Bone marrow (tissue), 2 donors: ENCODE measurements around the gene ASIC5.

ENCODE experiments used
- DNase-seq, 2 donors: peaks; one replicate each; lab custom pipeline; 2025; lab: John Stamatoyannopoulos, UW

The ASIC5 gene

DNA sequence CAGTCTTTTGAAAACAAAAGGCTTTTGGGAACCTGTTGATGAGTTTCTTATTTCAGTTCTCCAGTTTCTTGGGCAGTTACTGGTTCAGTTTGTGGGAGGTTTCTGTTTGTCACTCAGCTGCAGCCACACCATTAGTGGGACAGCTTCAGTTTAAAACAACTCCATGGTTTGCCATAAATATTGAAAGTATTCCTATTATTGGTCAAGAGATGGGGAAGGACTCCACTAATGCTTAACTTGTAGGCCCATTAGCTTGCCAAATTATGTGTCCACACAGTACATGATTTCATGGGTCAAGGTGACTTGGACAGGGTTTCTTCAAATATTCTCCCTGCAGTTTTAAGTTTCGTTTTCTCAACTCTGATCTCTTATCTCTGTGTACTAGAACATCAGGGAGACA lies 15.5 kb upstream of the ASIC5 start:
- DNase-seq = no peak

DNA sequence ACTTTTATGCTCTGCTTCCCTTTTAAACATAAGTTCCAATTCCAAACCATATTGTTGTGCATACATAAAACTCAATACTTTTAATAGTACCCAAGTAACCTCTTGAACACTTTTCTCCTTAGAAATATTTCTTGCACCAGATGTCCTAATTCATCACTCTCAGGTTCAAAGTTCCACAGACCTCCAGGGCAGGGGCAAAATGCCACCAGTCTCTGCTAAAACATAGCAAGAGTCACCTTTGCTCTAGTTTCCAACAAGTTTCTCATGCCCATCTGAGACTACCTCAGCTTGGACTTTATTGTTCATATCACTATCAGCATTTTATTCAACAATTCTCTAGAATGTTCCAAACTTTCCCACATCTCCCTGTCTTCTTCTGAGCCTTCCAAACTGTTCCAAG lies 13.7 kb upstream of the ASIC5 start:
- DNase-seq = no peak

DNA sequence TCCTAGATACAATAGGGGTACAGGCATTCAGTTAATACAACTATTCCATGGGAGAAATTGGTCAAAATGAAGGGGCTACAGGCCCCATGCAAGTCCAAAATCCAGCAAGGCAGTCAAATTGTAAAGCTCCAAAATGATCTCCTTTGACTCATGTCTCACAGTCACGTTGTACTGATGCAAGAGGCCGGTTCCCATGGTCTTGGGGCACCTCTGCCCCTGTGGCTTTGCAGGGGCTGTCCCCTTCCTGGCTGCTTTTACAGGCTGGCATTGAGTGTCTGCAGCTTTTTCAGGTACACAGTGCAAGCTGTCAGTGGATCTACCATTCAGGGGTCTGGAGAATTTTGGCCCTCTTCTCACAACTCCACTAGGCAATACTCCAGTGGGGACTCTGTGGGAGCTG lies 12.5 kb upstream of the ASIC5 start:
- DNase-seq = no peak

DNA sequence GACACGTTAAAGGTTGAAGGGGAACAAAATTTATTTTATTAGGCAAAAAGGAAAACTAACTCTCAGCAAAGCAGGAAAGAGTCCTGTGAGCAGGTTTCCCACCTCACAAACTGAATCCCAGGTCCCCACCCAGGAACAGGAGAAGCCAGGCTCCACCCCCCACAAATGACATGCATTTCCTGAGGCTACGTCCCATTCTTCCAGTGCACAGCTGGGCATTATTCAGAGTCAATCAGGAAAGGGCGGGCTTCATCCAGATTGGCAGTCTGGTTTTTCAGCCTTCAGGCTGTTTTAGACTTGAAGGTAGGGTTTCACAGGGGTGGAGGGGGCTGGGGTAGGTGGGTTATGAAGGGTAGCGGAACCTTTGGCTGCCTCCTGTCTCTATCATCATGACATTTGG lies 11.9 kb upstream of the ASIC5 start:
- no peak for DNase-seq

DNA sequence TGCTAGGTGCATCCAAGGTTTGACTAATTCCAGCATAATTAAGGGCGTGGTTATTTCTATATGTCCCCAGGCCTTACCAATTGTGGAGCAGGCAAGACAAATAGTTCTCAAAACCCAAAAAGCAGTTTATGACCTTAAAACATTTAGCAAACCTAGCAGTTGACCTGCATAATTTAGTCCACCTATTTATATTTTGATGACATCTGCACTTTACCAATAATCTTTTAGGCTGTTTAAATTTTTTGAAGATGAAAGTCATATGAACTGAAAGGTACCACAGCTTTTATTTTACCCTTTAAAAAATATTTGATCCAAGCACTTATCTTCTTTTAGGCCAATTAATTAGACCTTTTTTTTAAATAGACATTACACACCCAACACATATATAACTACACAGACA lies 9.8 kb upstream of the ASIC5 start:
- DNase-seq = no peak

DNA sequence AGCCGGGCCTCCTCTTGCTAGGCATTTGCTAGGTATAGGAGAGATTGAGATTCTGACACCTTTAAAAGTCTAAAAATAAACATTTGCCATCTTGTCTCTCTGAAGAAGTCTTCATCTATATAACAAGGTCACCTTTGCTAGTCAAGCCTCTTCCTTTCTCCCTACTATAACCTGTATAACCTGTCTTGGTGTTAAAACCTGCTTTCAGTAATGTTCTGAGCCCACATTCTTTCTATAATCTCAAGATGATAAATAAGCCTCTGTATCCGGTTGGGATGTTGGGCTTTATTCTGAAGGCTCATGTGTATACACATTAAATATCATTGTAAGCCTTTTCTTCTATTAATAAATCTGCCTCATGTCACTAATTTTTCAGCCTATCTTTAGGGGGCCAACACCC lies 10.2 kb downstream of the ASIC5 start:
- DNase-seq = no peak

DNA sequence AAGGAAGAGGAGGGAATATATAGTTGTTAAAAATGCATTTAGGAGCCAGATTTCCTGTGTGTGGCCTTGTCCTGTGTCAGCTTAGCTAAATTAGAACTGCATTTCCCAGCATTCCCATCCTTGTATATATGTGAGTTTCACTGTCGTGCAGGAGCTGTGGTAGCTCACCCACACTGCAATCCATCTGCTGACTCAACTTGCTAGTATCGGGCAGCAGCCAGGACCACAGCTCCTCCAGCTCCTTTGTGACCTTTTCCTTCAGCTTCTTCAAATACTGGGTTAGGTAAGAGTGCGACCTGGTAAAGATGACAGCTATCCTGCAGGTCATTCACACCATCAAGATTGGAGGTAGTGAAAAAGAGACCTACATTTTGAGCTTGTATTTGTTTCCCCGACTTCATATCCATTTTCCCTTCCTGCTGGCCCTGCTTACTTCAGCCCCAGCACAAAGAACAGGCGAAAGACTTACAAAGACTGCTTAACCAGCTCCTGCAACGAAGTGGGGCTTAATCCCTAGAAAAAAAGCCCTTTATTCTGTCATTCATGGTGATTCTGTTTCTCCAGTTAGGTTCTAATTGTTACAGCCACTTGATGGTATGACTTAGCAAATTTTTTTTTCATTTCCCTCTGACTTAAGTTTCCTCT lies 11.4 kb downstream of the ASIC5 start:
- no peak for DNase-seq

DNA sequence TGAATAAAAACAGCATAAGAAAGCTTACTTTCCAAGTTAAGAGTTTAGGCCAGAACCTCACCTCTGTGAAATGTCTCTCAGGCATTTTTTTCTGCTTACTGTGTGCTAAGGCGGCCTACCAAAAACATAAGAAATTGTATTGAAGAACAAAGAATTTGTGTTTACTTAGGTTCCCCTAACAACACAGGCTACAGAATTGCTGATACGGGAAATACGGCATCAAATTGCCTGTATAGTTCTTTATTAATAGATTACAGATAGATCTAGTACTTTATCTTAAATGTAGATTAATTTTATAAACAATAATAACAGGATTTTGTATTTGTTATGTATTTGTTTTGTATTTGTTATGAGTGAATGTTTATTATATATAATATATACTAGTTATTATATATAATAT lies 12.9 kb downstream of the ASIC5 start:
- no peak for DNase-seq

DNA sequence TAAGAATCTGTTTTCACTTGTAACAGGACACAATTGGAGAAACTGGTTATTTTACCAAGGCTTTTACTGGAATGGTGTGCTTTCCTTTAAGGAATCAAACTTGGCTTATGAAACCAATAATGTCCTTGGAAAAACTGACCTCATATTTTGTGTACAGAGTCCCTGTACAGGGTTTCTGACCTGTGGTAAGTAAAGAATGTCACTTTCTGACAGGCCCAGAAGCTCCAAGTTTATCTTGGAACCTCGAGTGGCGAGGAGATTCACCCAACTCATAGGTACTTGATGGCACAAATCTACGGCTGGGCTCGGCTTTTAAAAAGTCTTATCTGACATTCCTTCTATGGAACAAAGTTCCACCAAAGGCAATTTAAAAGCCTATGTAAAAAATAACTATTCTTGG lies 17.0 kb downstream of the ASIC5 start:
- DNase-seq = no peak

DNA sequence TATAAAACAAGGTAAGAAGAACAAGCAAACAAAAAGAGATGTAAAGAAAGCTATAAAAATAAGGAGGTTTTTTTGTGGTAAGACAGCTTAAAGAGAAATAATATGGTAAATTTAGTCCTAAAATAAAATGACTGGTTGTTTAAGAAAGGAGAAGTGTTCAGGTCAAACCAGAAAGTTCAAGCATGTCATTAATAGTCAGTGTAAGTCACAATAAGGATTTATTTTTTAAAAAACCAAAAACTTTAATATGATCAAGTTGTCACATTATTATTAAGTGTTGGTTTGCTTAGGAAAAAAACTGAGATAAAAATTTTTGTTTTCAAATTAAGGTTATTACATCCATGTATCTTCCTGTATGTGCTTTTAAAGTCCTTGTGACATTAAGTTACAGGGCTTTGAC lies 19.1 kb downstream of the ASIC5 start:
- no peak for DNase-seq

DNA sequence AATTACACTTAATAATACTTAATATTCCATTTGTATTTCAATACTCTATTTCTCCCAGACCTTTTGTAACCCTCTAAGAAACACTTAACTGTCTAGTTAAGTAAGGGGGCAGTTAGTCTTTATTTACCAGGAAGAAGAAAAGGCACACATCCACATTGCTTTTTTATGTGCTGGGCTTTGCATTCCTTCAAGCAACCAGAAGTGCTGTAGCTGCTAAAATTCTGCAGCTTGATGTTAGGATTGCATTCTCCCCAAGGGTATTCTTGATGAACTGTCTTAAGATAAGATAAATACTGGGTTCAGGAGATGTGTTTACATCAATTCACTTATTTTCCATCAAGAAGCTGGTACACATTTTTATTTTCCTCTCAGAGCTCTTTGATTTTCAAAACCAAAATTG lies 24.0 kb downstream of the ASIC5 start:
- no peak for DNase-seq

DNA sequence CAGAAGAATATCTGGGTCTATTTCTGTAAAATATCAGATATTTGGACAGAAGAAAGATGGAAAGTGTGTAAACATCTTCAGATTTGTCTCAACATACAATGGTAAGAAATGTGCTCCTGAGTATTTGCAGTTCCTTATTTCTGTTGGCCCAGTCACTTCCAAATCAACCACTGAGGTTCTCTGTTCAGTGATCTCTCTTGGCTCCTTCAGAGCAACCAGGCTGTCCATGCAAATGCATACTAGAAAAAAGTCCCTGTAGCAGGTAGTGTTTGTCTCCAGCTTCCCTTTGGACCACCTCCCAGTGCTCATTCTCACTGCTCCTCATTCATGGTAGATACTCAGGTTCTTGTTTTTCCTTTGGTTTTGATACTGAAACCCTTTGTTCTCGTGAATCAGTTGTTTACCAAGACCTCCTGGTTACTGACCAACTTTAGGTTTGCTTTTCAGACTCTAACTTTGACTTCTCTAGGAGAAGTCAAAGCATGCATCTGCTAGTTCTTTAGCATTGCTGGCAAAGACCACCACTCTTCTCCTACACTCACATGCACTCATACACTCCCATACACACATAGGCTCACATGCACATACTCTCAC lies 28.8 kb downstream of the ASIC5 start:
- no peak for DNase-seq

DNA sequence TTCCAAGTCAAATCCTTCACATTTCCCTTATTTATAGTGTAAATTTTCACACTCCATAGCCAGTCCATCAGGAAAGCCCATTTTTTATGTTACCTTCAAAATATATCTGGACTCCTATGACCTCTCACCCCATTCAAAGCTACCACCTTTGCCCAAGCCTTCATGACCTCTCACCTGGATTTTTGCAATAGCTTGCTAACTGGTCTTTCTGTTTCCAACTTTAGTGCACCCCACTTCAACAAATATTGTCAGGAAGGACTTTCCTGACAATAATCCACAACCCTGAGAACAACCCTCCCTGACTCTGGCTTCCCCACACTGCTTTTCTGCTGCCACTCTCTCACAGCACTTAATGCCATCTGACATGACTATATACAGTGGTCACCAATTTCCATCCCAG lies 33.4 kb downstream of the ASIC5 start:
- DNase-seq = no peak

DNA sequence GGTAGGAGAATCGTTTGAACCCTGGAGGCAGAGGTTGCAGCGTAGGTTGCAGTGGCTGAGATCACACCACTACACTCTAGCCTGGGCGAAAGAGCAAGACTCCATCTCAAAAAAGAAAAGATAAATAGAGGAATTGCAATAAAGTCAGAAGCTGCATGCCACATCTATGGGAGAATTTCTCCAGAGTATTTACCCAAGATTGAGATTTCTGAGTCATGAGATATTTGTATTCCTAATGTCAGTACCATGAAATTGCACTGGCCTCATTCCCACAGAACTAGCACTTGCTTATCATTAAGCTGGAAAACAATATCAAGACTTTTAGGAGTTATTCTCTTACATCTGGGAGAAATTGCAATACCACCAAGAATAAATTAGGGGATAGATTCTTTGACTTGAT lies 37.4 kb downstream of the ASIC5 start:
- no peak for DNase-seq

DNA sequence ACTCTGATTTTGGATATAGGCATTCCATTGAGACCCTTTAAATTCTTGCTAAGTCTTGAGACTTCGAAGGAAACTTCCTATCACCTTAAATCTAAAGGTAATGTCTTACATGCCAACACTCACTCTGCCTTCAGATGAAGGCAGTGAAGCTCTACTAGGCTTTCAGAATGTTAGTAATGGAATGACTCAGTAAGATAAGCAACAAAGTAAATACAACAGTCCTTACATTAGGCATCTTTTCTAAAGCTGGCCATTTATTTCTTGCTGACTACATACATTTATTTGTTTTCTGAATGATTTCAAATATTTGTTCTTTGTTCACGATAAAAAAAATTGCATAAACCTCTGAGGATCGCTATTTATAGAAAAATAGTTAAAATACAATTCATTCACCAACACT lies 43.5 kb downstream of the ASIC5 start:
- no peak for DNase-seq

DNA sequence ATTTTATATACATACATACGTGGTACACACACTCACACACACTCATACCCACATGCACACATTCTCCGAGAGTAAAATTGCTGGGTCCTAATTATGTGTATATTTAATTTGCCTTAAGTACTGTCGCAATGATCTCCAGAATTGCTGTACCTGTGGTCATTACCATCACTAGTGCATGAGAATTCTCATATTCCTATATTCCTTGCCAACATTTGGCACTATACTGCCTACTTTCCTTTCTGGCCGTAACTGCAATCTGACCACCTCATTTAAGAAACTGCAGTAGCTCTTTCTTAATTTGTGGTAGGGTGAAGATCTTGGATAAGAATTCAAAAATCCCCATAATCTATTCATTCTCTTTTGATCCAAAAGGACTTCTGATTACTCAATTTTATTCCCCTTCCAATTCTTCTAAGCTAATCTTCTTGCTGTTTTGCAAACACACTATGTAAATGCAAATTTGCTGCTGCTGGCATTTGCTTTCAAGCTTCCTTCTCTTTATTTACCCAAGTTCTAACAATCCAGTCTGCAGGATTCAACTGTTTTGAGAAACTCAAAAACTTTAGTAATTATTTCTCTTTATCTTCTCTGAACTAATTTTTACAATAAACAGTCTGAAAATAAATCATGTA lies 45.1 kb downstream of the ASIC5 start:
- DNase-seq = no peak

DNA sequence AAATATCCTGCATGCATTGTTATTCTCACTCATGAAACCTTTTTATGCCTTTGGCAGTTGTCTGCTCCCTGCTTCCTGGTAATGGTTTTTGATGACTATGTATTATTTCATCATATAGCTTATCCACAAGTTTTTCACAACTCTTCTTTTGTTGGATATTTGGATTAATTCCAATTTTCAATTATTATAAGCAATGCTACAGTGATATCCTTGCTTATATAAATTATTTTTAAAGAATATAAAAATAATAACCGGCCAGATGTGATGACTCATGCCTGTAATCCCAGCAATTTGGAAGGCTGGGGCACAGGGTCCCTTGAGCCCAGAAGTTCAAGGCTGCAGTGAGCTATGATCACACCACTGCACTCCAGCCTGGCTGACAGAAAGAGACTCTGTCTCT lies 47.0 kb downstream of the ASIC5 start:
- DNase-seq = no peak

DNA sequence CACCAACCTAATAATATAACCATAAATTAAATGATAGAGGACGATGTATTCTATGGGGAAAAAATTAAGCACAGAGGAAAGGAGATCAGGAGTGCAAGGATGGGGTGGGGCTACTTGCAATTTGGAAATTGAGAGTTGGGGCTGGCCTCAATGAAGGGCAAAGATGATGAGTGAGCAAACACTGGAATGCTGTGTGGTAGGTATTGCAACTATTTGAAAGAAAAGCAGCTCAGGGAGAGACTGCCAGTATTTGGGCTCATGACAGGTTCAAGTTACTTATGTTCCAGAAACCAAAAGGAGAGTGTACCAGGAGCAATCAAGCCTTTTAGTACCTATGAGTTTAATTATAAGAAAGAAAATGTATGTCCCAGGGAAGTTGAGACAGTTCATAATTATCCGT lies 47.4 kb downstream of the ASIC5 start:
- no peak for DNase-seq

DNA sequence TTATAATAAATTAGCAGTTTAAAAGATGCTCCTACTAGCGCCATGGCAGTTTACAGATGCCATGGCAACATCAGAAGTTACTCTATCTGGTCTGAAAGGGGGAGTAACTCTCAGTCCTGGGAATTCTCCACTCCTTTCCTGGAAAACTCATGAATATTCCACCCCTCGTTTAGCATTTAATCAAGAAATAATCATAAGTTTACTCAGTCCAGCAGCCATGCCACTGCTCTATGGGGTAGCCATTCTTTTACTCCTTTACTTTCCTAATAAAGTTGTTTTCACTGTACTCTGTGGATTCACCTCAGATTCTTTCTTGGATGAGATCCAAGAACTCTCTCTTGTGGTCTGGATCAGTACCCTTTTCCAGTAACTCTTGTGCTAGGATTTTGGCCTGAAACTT lies 55.0 kb downstream of the ASIC5 start:
- no peak for DNase-seq

DNA sequence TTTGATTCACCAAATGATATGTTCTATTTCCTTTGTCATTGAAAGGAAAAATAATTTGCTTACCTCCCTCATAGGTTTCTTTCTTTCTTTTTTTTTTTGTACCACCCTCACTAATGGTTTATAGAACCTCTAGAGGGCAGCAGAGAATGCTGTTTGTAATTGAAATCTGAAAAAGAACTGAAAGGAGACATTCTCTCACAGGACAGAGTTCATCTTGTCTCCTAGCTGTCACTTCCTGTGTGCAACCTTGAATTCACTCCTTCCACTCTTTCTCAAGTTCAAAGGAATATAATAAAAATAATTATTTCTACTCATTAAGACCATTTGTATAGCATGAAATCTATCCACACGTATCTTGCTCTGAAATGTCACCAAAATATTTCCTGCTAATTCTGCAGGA lies 56.2 kb downstream of the ASIC5 start:
- peak in 1 of 2 donors; percentile 57 for DNase-seq

DNA sequence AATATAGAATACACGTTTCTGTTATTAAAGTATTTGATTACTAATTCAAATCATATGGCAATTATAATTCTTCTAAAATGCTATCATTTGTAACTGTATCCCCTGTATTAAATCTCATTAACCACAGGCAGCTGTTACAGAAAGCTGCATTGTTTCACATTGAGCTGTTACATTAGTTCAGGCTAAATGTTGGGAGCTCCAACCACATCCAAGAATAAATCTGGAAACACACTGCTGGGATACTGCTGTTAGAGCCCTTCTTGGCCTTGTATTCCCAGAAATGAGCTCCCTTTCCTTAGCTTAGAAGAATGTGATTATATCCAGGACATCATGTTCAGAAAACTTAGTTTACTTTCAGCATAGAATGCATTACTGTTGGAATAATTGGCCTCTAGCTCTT lies 59.1 kb downstream of the ASIC5 start:
- DNase-seq = no peak

DNA sequence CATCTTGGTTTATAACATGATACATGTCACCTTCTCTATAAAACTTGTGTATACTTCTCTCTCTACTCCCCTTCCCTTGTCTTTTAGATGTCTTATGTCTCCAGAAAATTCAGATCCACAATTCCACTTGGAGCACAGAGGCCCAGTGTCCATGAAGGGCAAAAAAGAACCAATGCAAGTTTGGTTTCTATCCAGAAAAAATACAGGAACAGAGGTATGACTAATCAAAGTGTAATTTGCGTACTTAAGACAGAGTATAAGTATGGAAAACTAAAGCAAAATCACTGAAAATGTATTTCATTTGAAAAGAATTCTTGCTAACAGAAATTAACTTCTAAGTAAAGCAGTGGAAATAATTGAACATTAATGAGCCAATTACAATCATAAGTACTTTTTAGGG lies 61.1 kb downstream of the ASIC5 start:
- DNase-seq = no peak

DNA sequence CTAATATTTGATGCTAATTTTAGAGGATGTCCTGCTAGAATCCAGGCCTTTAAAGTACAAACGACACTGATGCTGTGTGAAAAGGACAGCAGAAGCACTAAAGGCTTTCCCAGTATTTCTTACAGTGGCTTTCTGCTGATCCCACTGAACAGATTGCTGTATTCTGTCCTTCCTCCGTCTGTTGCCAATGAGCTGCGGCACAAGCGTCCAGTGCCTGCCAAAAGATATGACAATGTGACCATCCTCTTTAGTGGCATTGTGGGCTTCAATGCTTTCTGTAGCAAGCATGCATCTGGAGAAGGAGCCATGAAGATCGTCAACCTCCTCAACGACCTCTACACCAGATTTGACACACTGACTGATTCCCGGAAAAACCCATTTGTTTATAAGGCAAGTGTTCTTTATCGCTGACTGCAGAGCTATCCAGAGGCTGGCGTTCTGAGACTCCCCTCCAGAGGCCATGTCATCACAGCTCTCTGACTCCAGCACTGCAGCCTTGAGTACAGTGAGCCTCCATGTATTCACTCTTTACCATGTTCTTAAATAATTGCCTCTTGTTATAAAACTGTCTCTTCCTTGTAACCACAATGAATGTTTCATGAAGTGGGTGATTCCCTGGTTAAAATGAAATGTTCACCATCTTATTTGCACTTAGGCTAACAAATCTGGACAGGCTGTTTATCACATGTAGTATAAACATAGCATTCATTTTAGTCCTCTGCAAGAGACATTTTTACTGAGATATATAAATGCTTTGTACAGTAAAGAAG lies 63.7 kb downstream of the ASIC5 start:
- no peak for DNase-seq
